ENCODE data around the gene BSN. TPM values are rescaled to one million over a fixed set of nuclear protein-coding genes. Genes with fewer than 3 reads are reported as not detected.

Gene BSN
- total RNA-seq, 1 donor from 2014 or later: 0.77 TPM

- no peaks in the 10 kb centered on the region for H3K27me3 Mint-ChIP-seq (ENCODE audit: low read depth)
- no peak for TF ChIP-seq CTCF (IDR thresholded peaks at IDR 0.05)
- no peak for DNase-seq (ENCODE audit: low spot score)
- H3K27ac Mint-ChIP-seq (ENCODE audit: unreplicated experiment): no peak overlapping the region
- no peaks in the 10 kb centered on the region for H3K9me3 Mint-ChIP-seq (ENCODE audit: low read depth)
- no peak overlapping the region for H3K4me3 Mint-ChIP-seq (ENCODE audit: unreplicated experiment)
- peaks cover 11% of the 10 kb centered on the region for H3K36me3 Mint-ChIP-seq (ENCODE audit: low read depth)
- H3K4me1 Mint-ChIP-seq (ENCODE audit: low read depth): peaks cover 11% of the 10 kb centered on the region
Observed at GRCh38 chr3:49535971-49536874, 18.1 kb upstream of the BSN start.

GRCh38 chr3:49536875-49537533, 17.3 kb upstream of the BSN start:
- Mint-ChIP-seq H3K4me1 (ENCODE audit: low read depth) (peaks cover 11% of the 10 kb centered on the region), H3K27me3 (ENCODE audit: low read depth) (no peaks in the 10 kb centered on the region), H3K27ac (ENCODE audit: unreplicated experiment) (no peak overlapping the region), H3K36me3 (ENCODE audit: low read depth) (peaks cover 4% of the 10 kb centered on the region), H3K9me3 (ENCODE audit: low read depth) (no peaks in the 10 kb centered on the region), H3K4me3 (ENCODE audit: unreplicated experiment) (no peak overlapping the region)
- TF ChIP-seq CTCF (IDR thresholded peaks at IDR 0.05): no peak
- no peak for DNase-seq (ENCODE audit: low spot score)

GRCh38 chr3:49539659-49540560, 14.4 kb upstream of the BSN start:
- no peaks in the 10 kb centered on the region for H3K9me3 Mint-ChIP-seq (ENCODE audit: low read depth)
- DNase-seq (ENCODE audit: low spot score): peak; percentile 97
- peak overlapping the region; percentile 70 for H3K4me3 Mint-ChIP-seq (ENCODE audit: unreplicated experiment)
- peaks cover 15% of the 10 kb centered on the region for H3K27me3 Mint-ChIP-seq (ENCODE audit: low read depth)
- H3K27ac Mint-ChIP-seq (ENCODE audit: unreplicated experiment): peak overlapping the region; percentile 79
- H3K36me3 Mint-ChIP-seq (ENCODE audit: low read depth): no peaks in the 10 kb centered on the region
- peaks cover 11% of the 10 kb centered on the region for H3K4me1 Mint-ChIP-seq (ENCODE audit: low read depth)
- peak; percentile 92 for TF ChIP-seq CTCF (IDR thresholded peaks at IDR 0.05)

- H3K36me3 Mint-ChIP-seq (ENCODE audit: low read depth): no peaks in the 10 kb centered on the region
- DNase-seq (ENCODE audit: low spot score): no peak
- peaks cover 17% of the 10 kb centered on the region for H3K4me1 Mint-ChIP-seq (ENCODE audit: low read depth)
- H3K9me3 Mint-ChIP-seq (ENCODE audit: low read depth): no peaks in the 10 kb centered on the region
- peaks cover 13% of the 10 kb centered on the region for H3K27me3 Mint-ChIP-seq (ENCODE audit: low read depth)
- H3K4me3 Mint-ChIP-seq (ENCODE audit: unreplicated experiment): no peak overlapping the region
- no peak overlapping the region for H3K27ac Mint-ChIP-seq (ENCODE audit: unreplicated experiment)
- no peak for TF ChIP-seq CTCF (IDR thresholded peaks at IDR 0.05)
Observed at GRCh38 chr3:49552087-49552486, 2.2 kb upstream of the BSN start.

GRCh38 chr3:49553324-49553691, 969 bp upstream of the BSN start:
- Mint-ChIP-seq H3K36me3 (ENCODE audit: low read depth) (no peaks in the 10 kb centered on the region), H3K4me1 (ENCODE audit: low read depth) (peaks cover 17% of the 10 kb centered on the region), H3K27ac (ENCODE audit: unreplicated experiment) (no peak overlapping the region)

More at GRCh38 chr3:49553324-49553691, 969 bp upstream of the BSN start:
- peak overlapping the region; percentile 93 for H3K4me3 Mint-ChIP-seq (ENCODE audit: unreplicated experiment)
- DNase-seq (ENCODE audit: low spot score): no peak
- no peaks in the 10 kb centered on the region for H3K9me3 Mint-ChIP-seq (ENCODE audit: low read depth)
- TF ChIP-seq CTCF (IDR thresholded peaks at IDR 0.05): no peak
- peaks cover 13% of the 10 kb centered on the region for H3K27me3 Mint-ChIP-seq (ENCODE audit: low read depth)

Measured in chondrocyte (in vitro differentiated cells).